Measurements from ENCODE around the gene TNS1.

The TNS1 gene

GRCh38 chr2:217928324-217929181 lies 74.2 kb downstream of the TNS1 start:
- no peaks in the 10 kb centered on the region for H3F3A ChIP-seq (ENCODE audit: insufficient read depth, low read length)
- H3K79me2 ChIP-seq (ENCODE audit: low read length) = no peaks in the 10 kb centered on the region
- no peak overlapping the region for H3K4me3 ChIP-seq (ENCODE audit: low read length)
- no peak overlapping the region for H3K4me2 ChIP-seq (ENCODE audit: low read depth, low read length)
- H3K9ac ChIP-seq (ENCODE audit: low read length) = no peak overlapping the region
- no peak overlapping the region for H2AFZ ChIP-seq (ENCODE audit: low read length)
- H3K36me3 ChIP-seq (replicated peaks; ENCODE audit: insufficient read depth, low read length) = no peaks in the 10 kb centered on the region
- no peak for TF ChIP-seq EZH2phosphoT487 (IDR thresholded peaks at IDR 0.05; ENCODE audit: low read length)
- no peak for TF ChIP-seq CTCF (IDR thresholded peaks at IDR 0.05; ENCODE audit: low read length)
- no peak for TF ChIP-seq EZH2 (optimal IDR thresholded peaks at IDR 0.05; ENCODE audit: low read depth, low read length)
- no peak for DNase-seq
- H3K27ac ChIP-seq (ENCODE audit: low read length) = no peak overlapping the region
- H3K9me2 ChIP-seq (replicated peaks; ENCODE audit: insufficient read depth, low read length) = no peaks in the 10 kb centered on the region
- H3K27me3 ChIP-seq (replicated peaks; ENCODE audit: insufficient read depth, low read length) = peaks cover 6% of the 10 kb centered on the region; the same call in 1 of the 2 replicates
- H4K20me1 ChIP-seq (ENCODE audit: insufficient read depth, low read length) = no peaks in the 10 kb centered on the region
- no peaks in the 10 kb centered on the region for H3K4me1 ChIP-seq (ENCODE audit: low read length)
- H3K9me3 ChIP-seq (replicated peaks; ENCODE audit: insufficient read depth, low read length) = no peaks in the 10 kb centered on the region

GRCh38 chr2:217927601-217928323 lies 75.0 kb downstream of the TNS1 start:
- no peaks in the 10 kb centered on the region for H3K4me1 ChIP-seq (ENCODE audit: low read length)
- H3K9me2 ChIP-seq (replicated peaks; ENCODE audit: insufficient read depth, low read length) = no peaks in the 10 kb centered on the region
- H3K4me2 ChIP-seq (ENCODE audit: low read depth, low read length) = no peak overlapping the region
- no peak overlapping the region for H3K9ac ChIP-seq (ENCODE audit: low read length)
- no peak for DNase-seq
- peaks cover 6% of the 10 kb centered on the region; the same call in 1 of the 2 replicates for H3K27me3 ChIP-seq (replicated peaks; ENCODE audit: insufficient read depth, low read length)
- no peaks in the 10 kb centered on the region for H3F3A ChIP-seq (ENCODE audit: insufficient read depth, low read length)
- TF ChIP-seq EZH2phosphoT487 (IDR thresholded peaks at IDR 0.05; ENCODE audit: low read length) (no peak), EZH2 (optimal IDR thresholded peaks at IDR 0.05; ENCODE audit: low read depth, low read length) (no peak), CTCF (IDR thresholded peaks at IDR 0.05; ENCODE audit: low read length) (no peak)
- no peak overlapping the region for H2AFZ ChIP-seq (ENCODE audit: low read length)
- no peaks in the 10 kb centered on the region for H3K36me3 ChIP-seq (replicated peaks; ENCODE audit: insufficient read depth, low read length)
- H3K9me3 ChIP-seq (replicated peaks; ENCODE audit: insufficient read depth, low read length) = no peaks in the 10 kb centered on the region
- H3K4me3 ChIP-seq (ENCODE audit: low read length) = no peak overlapping the region
- no peaks in the 10 kb centered on the region for H4K20me1 ChIP-seq (ENCODE audit: insufficient read depth, low read length)
- H3K79me2 ChIP-seq (ENCODE audit: low read length) = no peaks in the 10 kb centered on the region
- no peak overlapping the region for H3K27ac ChIP-seq (ENCODE audit: low read length)

- Histone ChIP-seq H3K27me3 (replicated peaks; ENCODE audit: insufficient read depth, low read length) (no peaks in the 10 kb centered on the region), H3K4me1 (ENCODE audit: low read length) (no peaks in the 10 kb centered on the region), H3K79me2 (ENCODE audit: low read length) (no peaks in the 10 kb centered on the region), H2AFZ (ENCODE audit: low read length) (no peak overlapping the region), H3K36me3 (replicated peaks; ENCODE audit: insufficient read depth, low read length) (no peaks in the 10 kb centered on the region), H3K4me2 (ENCODE audit: low read depth, low read length) (no peak overlapping the region), H3F3A (ENCODE audit: insufficient read depth, low read length) (no peaks in the 10 kb centered on the region), H3K9ac (ENCODE audit: low read length) (no peak overlapping the region), H3K4me3 (ENCODE audit: low read length) (no peak overlapping the region), H4K20me1 (ENCODE audit: insufficient read depth, low read length) (no peaks in the 10 kb centered on the region), H3K9me3 (replicated peaks; ENCODE audit: insufficient read depth, low read length) (no peaks in the 10 kb centered on the region), H3K27ac (ENCODE audit: low read length) (no peak overlapping the region), H3K9me2 (replicated peaks; ENCODE audit: insufficient read depth, low read length) (no peaks in the 10 kb centered on the region)
- no peak for TF ChIP-seq CTCF (IDR thresholded peaks at IDR 0.05; ENCODE audit: low read length)
- no peak for TF ChIP-seq EZH2phosphoT487 (IDR thresholded peaks at IDR 0.05; ENCODE audit: low read length)
- no peak for TF ChIP-seq EZH2 (optimal IDR thresholded peaks at IDR 0.05; ENCODE audit: low read depth, low read length)
- DNase-seq = no peak
These were observed 76.0 kb downstream of the TNS1 start for GRCh38 chr2:217926801-217927200.

Data from MM.1S (cell line).